ENCODE results near the gene PAF1.
A peak's percentile ranks its signal among the peaks of the same experiment; 100 is the strongest.

The PAF1 gene

DNA sequence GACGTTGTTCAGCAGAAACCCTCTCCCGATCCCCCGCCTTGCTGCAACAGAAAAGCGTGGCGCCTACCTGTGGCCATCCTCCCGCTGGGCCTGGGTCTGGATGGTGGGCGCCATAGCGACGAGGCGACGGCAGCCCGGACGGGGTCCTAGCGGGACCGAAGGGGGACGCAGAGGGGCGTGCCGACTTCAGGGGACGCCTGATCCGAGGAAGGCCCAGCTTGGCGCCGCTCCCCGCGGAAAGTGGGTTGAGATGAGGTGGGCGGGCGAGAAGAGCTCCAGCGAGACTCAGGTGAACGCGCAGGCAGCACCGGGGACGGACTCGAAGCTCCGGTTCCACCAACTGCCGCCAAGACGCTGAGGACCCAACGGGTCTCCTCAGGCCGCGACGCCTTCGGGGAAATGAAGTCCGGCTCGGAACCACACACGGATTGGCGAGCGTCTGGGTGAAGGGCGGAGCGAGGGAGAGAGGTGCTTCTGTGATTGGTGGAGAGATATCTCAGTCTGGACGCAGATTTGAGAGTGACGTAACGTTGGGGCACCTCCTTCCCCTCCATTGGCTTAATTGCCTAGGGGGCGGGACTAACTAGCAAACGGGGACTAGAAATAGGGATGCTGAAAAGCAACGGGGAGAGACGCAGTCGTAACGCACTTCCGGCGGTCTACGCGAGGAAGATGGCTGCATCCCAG lies at the start of gene PAF1, which contains the start of gene MED29:
PAF1 (minus strand) TSS at position 356 of the 687 bp plus-strand sequence; CDS start at position 114, 242 bp downstream.
MED29 (plus strand) TSS at position 628 of the 687 bp plus-strand sequence; CDS start at position 673, 45 bp downstream.
- DNase-seq: peak; percentile 99

GRCh38 chr19:39438270-39438934 lies 47.5 kb upstream of the PAF1 start:
- no peak for DNase-seq

GRCh38 chr19:39436350-39436716 lies 45.4 kb upstream of the PAF1 start:
- DNase-seq: no peak

DNA sequence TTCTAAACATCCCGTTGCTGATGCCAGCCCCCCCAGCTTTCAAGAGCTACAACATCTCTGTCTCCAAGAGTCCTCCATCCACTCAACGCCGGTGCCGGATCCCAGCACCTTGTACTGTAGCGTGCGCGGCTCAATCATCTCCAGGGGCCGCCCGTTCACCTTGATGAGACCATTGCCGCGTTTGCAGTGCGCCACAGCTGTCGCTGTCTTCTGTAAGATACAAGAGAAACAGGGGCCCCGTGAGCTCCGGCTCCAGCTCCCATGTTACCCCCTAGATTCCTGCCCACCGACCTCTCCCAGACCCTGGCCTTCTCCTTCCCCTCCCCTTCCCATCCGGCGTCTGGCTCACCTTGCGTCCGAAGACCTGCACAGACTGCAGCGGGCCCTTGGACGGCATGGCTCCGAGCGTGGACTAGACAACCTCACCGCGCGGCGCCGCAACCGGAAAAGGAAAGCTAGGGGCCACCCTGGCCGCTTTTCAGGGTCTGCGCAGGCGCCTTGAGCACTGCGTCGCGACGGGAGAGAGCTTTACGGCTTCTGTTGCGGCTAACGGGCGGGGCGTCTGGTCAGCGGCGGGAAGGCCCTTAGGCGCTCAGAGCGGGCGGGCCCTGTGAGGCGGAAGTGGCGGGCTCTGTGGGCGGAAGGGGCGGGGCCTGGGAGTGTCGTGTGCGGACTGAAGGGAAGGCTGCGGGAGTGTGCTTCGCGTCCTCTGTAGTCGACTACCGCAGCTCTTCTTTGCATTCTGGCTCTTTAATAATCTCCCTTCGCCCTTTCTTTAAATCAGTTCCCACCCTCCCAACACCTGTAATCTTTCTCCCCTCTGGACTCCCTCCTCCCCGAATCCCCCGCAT lies 44.8 kb upstream of the PAF1 start, which contains the start of gene RPS16:
RPS16 (minus strand) TSS at position 451 of the 851 bp plus-strand sequence; CDS start at position 397, 54 bp downstream.
- DNase-seq: peak; percentile 95

DNA sequence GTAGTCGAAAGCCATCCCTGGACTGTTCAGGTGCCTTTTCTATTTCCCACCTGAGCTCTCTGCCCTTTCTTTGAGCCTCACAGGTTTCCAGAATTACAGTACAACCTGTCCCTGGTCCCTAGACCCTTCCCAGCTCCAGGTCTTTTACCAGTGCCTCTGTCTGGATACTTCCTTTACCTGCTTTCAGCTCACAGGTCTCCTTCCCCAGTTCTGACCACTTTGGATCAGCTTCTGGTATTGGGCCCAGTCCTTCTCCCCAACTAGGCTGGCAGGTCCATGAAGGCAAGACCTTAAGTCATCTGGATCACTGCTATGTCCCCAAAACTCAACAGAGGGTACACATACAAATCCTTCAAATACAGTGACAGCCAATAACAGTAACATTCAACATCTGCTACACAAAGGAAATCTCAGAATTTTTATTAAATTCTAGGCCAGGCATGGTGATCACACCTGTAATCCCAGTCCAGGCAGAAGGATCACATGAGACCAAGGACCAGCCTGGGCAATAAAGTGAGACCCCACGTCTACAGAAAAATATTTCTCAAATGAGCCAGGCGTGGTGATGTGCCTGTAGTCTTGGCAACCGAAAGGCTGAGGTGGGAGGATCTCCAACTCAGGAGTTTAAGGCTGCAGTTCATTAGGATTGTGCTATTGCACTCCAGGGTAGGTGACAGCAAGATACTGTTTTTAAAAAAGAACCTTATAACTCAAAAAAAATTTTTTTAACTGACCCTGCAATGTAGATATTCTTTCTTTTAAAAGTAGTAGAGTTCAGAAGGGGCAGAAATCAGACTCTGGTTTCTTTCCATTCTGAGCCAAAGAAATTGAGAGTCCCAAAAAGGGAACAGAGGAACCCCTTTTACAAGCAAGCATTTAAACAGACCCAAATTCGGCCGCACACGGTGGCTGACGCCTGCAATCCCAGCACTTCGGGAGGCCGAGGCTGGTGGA lies 43.5 kb upstream of the PAF1 start:
- no peak for DNase-seq

DNA sequence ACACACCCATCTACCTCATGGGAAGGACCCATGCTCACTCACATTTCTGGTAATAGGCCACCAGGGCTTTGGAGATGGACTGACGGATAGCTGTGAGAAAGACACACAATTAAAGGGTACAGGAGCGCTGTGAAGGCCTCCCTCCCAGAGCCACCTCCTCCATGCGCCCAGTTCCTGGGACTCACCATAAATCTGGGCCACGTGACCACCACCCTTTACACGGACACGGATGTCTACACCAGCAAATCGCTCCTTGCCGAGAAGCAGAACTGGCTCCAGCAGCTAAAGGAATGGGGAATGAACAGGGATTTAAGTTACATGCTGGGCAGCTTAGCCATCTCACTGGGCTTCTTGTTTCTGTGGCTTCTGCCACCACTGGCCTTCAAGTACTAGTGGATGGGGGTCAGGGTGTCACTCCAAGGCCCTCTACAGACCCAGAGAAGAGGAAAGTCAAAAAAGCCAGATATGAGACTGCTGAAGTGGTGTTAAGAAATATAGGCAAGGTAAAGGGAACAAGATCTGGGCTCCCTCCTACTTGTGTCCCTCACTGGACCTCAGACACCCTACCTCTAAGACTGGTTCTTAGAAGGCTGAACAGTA lies 42.7 kb upstream of the PAF1 start:
- no peak for DNase-seq

GRCh38 chr19:39432677-39433025 lies 41.7 kb upstream of the PAF1 start:
- no peak for DNase-seq

GRCh38 chr19:39430675-39431593 lies 40.0 kb upstream of the PAF1 start:
- peak; percentile 57 for DNase-seq

DNA sequence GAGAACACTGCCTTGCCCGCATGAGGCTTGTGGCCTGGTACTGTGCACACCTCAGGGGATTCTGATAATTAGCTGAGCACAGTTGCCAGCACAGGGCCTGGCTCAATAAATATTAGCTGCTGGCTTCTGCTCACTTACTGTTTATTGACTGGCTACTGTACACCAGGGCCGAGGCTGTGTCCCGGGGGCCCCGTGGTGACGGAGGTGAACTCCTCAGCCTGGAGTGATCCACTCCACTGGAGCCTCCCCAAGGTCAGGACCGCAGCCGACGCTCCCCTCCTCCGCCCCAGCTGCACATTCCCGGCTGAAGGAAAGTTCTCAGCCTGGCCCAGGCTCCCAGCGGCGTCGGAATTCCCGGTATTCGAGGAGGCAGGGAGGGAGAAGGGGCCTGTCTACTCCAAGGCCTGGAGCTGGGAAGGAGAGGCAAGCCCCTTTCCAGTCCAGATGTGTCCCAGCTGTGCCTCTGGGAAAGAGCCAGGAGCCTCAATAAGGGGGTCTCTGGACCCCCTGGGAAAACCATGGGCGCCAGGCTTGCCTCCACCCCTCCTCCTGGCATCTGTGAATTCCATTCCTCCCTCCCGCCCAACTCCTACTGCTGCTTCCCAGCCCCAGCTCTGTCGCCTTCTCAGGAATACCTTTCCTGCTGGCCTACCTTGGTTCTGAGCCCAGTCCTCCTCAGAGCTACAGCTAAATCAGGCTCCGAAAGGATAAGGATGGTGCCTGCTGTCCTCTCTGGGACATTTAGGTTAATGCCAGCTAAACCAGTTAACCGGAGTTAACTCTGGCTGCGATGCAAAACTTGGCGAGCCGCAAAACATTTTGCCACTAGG lies 37.6 kb upstream of the PAF1 start:
- DNase-seq: no peak

GRCh38 chr19:39427707-39428106 lies 36.8 kb upstream of the PAF1 start:
- DNase-seq: no peak

GRCh38 chr19:39426170-39426569 lies 35.3 kb upstream of the PAF1 start:
- no peak for DNase-seq

DNA sequence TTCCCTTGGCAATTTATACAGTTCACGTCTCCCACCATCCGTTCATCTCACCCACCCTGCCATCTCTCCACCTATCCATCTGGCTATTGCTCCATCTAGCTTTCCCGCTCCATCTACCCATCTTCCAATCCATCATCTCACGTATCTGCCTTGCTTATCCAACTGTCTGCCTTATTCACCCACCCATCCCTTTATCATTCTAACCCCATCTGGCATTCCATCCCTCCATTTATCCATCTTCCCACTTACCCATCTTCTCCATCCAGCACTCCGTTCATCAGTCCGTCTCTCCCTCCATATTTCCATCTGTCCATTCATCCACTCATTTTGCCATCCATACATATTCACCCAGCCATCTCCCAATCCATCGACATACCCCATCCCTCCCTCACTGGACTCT lies 34.8 kb upstream of the PAF1 start:
- no peak for DNase-seq

DNA sequence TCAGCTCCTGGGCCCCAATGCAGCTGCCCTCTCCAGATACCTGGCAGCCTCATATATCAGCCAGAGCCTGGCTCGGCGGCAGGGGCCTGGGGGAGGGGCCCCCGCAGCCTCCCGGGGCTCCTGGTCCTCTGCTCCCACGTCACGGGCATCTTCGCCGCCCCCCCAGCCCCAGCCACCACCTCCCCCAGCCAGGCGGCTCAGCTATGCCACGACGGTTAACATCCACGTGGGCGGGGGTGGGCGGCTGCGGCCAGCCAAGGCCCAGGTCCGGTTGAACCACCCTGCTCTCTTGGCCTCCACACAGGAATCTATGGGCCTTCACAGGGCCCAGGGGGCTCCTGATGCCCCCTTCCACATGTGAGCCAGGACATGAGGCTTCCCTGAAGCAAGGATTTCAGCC lies 34.0 kb upstream of the PAF1 start:
- DNase-seq: no peak

- no peak for DNase-seq
Observed at GRCh38 chr19:39423258-39424086, 32.6 kb upstream of the PAF1 start.

DNA sequence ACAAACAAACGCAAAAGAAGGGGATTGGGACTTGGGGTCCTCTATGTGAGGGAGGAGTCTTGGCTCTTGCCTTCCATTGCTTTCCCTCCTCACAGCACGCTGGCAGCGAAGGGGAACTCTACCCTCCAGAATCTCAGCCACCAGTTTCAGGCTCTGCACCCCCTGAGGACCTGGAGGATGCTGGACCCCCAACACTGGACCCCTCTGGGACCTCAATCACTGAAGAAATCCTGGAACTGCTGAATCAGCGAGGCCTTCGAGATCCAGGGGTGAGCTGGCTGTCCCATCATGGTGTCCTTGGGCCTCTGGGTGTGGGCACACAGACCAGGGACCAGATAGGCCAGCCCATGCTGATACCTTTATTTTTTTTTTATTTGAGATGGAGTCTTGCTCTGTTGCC lies 31.1 kb upstream of the PAF1 start:
- DNase-seq: no peak

GRCh38 chr19:39420769-39421168 lies 29.9 kb upstream of the PAF1 start:
- DNase-seq: no peak

- no peak for DNase-seq
Observed at GRCh38 chr19:39419003-39419402, 28.1 kb upstream of the PAF1 start.

DNA sequence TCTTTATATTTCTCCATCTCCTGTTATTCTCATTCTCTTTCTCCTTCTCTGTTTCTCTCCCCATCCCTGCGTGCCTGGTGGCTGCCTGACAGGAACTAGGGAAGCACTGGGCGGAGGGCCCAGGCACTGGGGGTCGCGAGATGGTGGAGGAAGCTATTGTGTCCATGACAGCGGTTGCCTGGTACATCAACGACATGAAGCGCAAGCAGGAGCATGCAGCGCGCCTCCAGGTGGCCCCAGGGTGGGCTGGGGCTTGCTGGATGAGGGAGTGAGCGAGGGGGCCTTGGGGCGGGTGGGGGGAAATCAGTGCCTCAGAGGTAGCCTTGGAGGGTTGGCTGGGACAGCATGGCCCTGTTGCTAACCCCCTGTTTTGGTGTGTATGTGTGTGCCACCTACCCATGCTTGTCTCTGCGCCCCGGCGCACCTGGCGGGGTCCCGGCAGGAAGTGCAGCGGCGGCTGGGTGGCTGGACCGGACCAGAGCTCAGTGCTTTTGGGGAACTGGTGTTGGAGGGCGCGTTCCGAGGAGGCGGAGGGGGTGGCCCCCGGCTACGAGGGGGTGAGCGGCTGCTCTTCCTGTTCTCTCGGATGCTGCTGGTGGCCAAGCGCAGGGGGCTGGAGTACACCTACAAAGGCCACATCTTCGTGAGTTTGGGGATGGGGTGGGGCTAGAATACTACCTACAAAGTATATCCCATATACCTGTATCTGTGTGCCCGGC lies 26.7 kb upstream of the PAF1 start:
- DNase-seq: no peak
